ENCODE data around the gene PALM2AKAP2. TPM values are rescaled to one million over a fixed set of nuclear protein-coding genes. Genes with fewer than 3 reads are reported as not detected.

Gene PALM2AKAP2
- total RNA-seq, 1 donor from 2014 or later = 24.2 TPM

DNA sequence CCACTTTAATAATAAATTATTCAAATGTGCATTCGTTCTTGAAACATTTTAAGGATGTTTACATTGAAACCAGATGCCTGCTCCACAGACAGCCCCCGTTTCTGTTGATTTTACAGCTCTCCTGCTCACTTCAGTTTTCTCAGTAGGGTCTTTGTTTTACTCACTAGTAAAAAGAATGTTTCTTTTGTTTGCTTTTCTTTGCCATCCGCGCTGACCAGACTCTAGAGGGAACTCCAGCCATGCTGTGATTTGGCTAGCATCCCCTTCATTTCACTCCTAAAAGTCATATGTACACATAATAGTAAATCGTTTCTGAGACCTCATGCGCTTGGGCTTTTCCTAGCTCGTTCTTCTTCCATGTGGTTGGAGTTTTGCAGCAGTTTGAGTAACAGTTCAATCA lies 28.7 kb upstream of the PALM2AKAP2 start:
- H3K27ac Mint-ChIP-seq (ENCODE audit: unreplicated experiment) = peak overlapping the region; percentile 86
- TF ChIP-seq, protein P1, sequence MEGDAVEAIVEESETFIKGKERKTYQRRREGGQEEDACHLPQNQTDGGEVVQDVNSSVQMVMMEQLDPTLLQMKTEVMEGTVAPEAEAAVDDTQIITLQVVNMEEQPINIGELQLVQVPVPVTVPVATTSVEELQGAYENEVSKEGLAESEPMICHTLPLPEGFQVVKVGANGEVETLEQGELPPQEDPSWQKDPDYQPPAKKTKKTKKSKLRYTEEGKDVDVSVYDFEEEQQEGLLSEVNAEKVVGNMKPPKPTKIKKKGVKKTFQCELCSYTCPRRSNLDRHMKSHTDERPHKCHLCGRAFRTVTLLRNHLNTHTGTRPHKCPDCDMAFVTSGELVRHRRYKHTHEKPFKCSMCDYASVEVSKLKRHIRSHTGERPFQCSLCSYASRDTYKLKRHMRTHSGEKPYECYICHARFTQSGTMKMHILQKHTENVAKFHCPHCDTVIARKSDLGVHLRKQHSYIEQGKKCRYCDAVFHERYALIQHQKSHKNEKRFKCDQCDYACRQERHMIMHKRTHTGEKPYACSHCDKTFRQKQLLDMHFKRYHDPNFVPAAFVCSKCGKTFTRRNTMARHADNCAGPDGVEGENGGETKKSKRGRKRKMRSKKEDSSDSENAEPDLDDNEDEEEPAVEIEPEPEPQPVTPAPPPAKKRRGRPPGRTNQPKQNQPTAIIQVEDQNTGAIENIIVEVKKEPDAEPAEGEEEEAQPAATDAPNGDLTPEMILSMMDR (IDR thresholded peaks at IDR 0.05) = peak; percentile 50
- peak overlapping the region; percentile 52 for H3K4me3 Mint-ChIP-seq (ENCODE audit: unreplicated experiment)
- peaks cover 30% of the 10 kb centered on the region for H3K4me1 Mint-ChIP-seq (ENCODE audit: unreplicated experiment)
- no peaks in the 10 kb centered on the region for H3K36me3 Mint-ChIP-seq (ENCODE audit: unreplicated experiment)
- no peak for DNase-seq (ENCODE audit: extremely low spot score, unreplicated experiment)
- H3K27me3 Mint-ChIP-seq (ENCODE audit: unreplicated experiment) = peaks cover 2% of the 10 kb centered on the region
- no peaks in the 10 kb centered on the region for H3K9me3 Mint-ChIP-seq (ENCODE audit: unreplicated experiment)

DNA sequence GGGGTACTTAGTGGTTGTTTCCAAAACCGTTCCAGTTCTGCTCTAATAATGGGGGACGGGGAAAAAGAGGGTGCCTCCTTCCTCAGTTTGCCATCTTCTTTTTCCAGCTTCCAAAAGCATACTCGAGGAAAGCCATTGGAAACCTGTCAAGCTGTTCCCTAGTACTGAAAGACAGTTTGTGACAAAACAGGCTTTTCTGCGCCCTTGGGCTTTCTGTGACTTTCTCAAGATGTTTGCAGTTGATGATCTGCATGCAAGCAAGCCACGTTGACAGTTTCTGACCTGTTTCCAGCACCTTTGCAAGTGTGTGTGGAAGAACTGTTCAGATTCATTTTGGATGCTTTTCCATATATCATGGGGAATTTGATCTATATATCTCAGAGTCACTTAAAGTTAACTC lies 26.7 kb upstream of the PALM2AKAP2 start:
- DNase-seq (ENCODE audit: extremely low spot score, unreplicated experiment) = no peak
- Mint-ChIP-seq H3K9me3 (ENCODE audit: unreplicated experiment) (no peaks in the 10 kb centered on the region), H3K27ac (ENCODE audit: unreplicated experiment) (no peak overlapping the region), H3K27me3 (ENCODE audit: unreplicated experiment) (peaks cover 2% of the 10 kb centered on the region), H3K36me3 (ENCODE audit: unreplicated experiment) (no peaks in the 10 kb centered on the region), H3K4me1 (ENCODE audit: unreplicated experiment) (peaks cover 25% of the 10 kb centered on the region), H3K4me3 (ENCODE audit: unreplicated experiment) (no peak overlapping the region)
- TF ChIP-seq, protein P1 (IDR thresholded peaks at IDR 0.05) = no peak

DNA sequence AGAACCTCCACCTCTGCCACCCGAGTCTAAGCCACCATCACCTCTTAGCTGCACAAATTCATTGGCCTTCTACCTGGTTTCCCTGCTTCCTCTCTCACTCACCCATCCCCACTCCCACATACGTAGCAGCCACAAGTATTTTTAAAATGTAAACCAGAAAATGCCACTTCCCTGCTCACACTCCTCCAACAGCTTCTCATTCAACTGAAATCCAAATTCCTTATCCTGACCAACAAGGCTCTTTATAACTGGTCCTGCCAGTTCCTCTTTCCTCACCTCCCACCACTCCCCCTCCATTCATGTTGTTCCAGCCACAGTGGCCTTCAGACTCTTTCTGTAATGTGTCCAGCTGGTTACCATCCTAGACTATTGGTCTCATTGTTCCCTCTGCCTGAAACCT lies 25.0 kb upstream of the PALM2AKAP2 start:
- TF ChIP-seq, protein P1 (IDR thresholded peaks at IDR 0.05) = no peak
- H3K36me3 Mint-ChIP-seq (ENCODE audit: unreplicated experiment) = no peaks in the 10 kb centered on the region
- no peak for DNase-seq (ENCODE audit: extremely low spot score, unreplicated experiment)
- H3K27ac Mint-ChIP-seq (ENCODE audit: unreplicated experiment) = no peak overlapping the region
- no peak overlapping the region for H3K4me3 Mint-ChIP-seq (ENCODE audit: unreplicated experiment)
- no peaks in the 10 kb centered on the region for H3K9me3 Mint-ChIP-seq (ENCODE audit: unreplicated experiment)
- peaks cover 23% of the 10 kb centered on the region for H3K4me1 Mint-ChIP-seq (ENCODE audit: unreplicated experiment)
- H3K27me3 Mint-ChIP-seq (ENCODE audit: unreplicated experiment) = peaks cover 2% of the 10 kb centered on the region

DNA sequence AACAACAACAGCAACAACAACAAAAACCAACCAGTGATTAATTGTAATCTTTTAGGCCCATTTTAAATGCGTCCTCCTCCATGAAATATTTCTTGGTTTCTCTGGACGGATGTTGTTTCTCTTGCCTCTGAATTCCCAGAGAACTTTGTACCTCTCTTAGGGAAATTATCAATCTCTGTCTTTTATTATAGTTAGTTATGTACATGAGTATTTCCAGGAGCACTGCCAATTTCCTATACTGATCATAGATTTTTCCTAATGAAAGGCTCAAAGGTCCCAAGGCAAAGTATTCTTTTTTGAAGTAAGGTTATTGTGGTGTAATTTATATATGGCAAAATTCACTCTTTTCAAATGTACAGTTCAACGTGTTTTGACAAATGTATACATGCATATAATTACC lies 20.4 kb upstream of the PALM2AKAP2 start:
- TF ChIP-seq, protein P1 (IDR thresholded peaks at IDR 0.05) = no peak
- Mint-ChIP-seq H3K36me3 (ENCODE audit: unreplicated experiment) (no peaks in the 10 kb centered on the region), H3K4me3 (ENCODE audit: unreplicated experiment) (no peak overlapping the region), H3K9me3 (ENCODE audit: unreplicated experiment) (no peaks in the 10 kb centered on the region), H3K27me3 (ENCODE audit: unreplicated experiment) (peaks cover 2% of the 10 kb centered on the region), H3K4me1 (ENCODE audit: unreplicated experiment) (peaks cover 4% of the 10 kb centered on the region), H3K27ac (ENCODE audit: unreplicated experiment) (no peak overlapping the region)
- DNase-seq (ENCODE audit: extremely low spot score, unreplicated experiment) = no peak

DNA sequence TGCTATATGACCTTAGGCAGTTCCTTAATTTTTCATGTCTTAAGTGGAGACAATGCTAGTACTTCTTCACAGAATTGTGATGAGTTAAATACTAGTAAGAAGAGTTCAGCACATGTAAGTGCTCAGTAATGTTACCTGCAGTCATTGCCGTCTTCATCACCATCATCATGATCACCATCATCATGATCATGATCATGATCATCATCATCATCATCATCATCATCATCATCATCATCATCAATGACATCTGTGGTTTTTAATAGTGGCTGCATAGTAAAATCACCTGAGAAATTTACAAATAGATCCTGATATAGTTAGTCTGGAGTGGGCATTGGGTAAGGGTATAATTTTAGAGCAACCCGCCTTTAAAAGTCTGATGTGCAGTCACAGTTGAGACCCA lies 14.7 kb upstream of the PALM2AKAP2 start:
- no peak overlapping the region for H3K27ac Mint-ChIP-seq (ENCODE audit: unreplicated experiment)
- H3K9me3 Mint-ChIP-seq (ENCODE audit: unreplicated experiment) = no peaks in the 10 kb centered on the region
- no peaks in the 10 kb centered on the region for H3K36me3 Mint-ChIP-seq (ENCODE audit: unreplicated experiment)
- TF ChIP-seq, protein P1 (IDR thresholded peaks at IDR 0.05) = no peak
- H3K27me3 Mint-ChIP-seq (ENCODE audit: unreplicated experiment) = no peaks in the 10 kb centered on the region
- no peak for DNase-seq (ENCODE audit: extremely low spot score, unreplicated experiment)
- peaks cover 30% of the 10 kb centered on the region for H3K4me1 Mint-ChIP-seq (ENCODE audit: unreplicated experiment)
- no peak overlapping the region for H3K4me3 Mint-ChIP-seq (ENCODE audit: unreplicated experiment)

Measured in osteocyte (in vitro differentiated cells).